Activated T-cell treated with anti-CD3 and anti-CD28 coated beads, Interleukin-2, amount 50 U/mL, for 72 hours (primary cell): ENCODE results near the gene NR1H2. TPM values are rescaled to one million over a fixed set of nuclear protein-coding genes. Genes with fewer than 3 reads are reported as not detected.
A peak's percentile ranks its signal among the peaks of the same experiment; 100 is the strongest.

Experiments used
- ATAC-seq, 2 donors: fragments of 150-1000 bp; cut with Tn5 transposase; replicated peaks in 1 of 2; 2 replicates each; pipeline ENCODE4 v1.10.0; 2021; ENCODE audit warnings: moderate library complexity in 2 of 2, mild to moderate bottlenecking in 1 of 2
- DNase-seq, 2 donors: peaks; one replicate each; pipeline ENCODE4 v3.0.0; 2021 to 2022; ENCODE audit warnings: mixed read lengths in 1 of 2
- H3K27ac Mint-ChIP-seq: one replicate; pipeline ENCODE4 v1.8.0; 2022; ENCODE audit warnings: mild to moderate bottlenecking, moderate library complexity, mixed read lengths
- H3K27me3 Mint-ChIP-seq: one replicate; pipeline ENCODE4 v1.8.0; 2022; ENCODE audit warnings: low read depth, mixed read lengths
- H3K36me3 Mint-ChIP-seq, 2 donors: one replicate each; pipeline ENCODE4 v1.8.0; 2022; ENCODE audit warnings: mixed read lengths in 2 of 2, mild to moderate bottlenecking in 1 of 2; ENCODE audit not compliant: insufficient read depth in 2 of 2
- H3K4me1 Mint-ChIP-seq: one replicate; pipeline ENCODE4 v1.8.0; 2022; ENCODE audit warnings: low read depth, mixed read lengths
- H3K4me3 Mint-ChIP-seq, 2 donors: one replicate each; pipeline ENCODE4 v1.8.0; 2022; ENCODE audit warnings: mild to moderate bottlenecking in 2 of 2, mixed read lengths in 2 of 2, moderate library complexity in 2 of 2
- H3K9me3 Mint-ChIP-seq, 2 donors: one replicate each; pipeline ENCODE4 v1.8.0; 2022; ENCODE audit warnings: mixed read lengths in 2 of 2
- total RNA-seq, 2 donors: library from RNA; stranded (reverse); gene quantifications; one replicate each; pipeline ENCODE4 v1.2.3, GENCODE V29; 2022

NR1H2 gene
- total RNA-seq, 2 donors from 2014 or later = 68.2 to 80.1 TPM

DNA sequence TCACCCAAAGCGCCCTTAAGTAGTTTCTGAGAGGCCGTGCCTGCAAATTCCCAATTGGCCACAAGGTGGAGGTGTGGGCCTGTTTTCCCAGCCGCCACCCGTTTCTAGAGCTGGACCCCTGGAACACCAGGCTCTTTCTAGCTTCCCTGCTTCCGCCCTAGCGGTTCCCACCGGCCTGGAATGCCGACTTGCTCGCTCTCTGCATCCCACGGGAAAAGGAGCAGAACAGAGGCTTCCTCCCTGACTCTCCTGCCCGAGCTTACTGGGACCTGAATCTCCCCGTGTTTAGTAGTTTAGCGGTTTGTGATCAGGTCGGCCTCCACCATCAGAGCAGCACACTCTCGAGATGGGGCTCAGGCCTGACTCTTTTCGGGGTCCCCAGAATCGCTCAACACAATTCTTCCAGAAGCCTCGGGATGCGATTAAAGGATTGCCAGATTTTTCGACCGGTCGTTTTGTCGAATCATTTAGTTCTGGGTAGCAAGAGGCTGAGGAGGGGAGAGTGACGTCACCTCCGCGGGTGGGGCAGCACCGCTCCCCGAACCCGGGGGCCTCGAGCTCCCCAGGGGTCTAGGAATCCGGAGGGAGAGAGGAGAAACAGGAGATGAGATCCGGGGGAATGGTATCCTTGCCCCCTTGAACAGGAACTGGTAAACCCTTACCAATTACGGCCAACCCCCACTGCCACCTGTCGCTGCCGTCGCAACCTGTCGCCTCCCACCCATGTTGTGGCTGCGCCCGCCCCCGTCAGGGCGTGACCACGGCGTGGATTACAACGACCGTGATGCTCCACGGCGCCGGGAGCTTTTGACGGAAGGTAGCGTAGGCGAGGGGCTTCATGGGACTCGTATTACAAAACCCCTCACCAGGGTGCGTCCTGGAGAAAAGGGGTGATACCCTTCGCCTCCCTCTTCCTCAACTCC, 18.8 kb upstream of the NR1H2 start:
- Mint-ChIP-seq H3K36me3 (peaks cover 20 to 24% of the 10 kb centered on the region in 2 donors), H3K9me3 (peaks cover 4 to 6% of the 10 kb centered on the region in 2 donors), H3K27ac (peak overlapping the region; percentile 91), H3K4me1 (peaks cover 53% of the 10 kb centered on the region), H3K27me3 (no peaks in the 10 kb centered on the region), H3K4me3 (peak overlapping the region; percentile 80 to 91)
- ATAC-seq (peak; percentile 72 to 77), DNase-seq (peak; percentile 88 to 90)

DNA sequence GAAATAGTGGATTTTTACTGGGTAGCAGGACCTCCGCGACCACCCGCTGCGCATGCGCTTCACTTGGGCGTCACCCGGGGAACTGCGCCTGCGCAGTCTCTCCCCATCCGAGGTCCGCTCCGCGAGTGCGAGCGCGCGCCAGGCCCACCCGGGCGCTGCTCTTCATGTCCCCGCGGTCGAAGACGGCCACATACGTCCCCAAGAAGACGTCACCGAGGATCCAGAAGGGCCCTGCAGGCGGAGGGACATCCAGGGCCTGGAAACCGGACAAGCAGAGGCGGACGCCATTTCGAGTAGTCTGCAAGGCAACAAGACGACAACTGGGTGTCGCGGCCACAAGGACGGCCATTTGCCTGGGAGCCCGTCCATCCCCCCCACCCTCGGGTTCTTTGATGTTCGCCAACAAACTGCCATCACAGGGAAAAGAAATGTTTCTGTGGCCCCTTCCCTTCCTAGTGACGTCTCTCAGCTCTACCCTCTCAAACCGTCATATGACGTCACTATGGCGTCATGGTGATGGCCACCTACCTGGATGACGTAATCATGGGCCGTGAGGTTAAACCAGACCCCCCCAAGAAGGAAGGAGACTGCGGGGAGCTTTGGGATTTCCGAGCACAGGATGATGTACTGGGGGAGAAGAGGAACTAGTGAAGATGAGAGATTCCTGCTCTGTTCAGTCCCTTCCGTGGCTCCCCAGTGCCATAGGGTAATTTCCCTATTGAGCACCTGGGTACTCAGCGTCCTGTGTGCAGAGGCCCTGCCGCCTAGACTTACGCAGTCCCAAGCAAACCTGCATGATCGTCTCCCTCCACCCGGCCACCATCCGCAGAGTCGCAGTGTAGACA, 17.6 kb upstream of the NR1H2 start:
- ATAC-seq (peak; percentile 11 to 36), DNase-seq (peak; percentile 83 to 84)
- Mint-ChIP-seq H3K27me3 (no peaks in the 10 kb centered on the region), H3K27ac (peak overlapping the region; percentile 86), H3K9me3 (peaks cover 4 to 6% of the 10 kb centered on the region in 2 donors), H3K36me3 (peaks cover 22 to 24% of the 10 kb centered on the region in 2 donors), H3K4me3 (peak overlapping the region; percentile 80 to 91), H3K4me1 (peaks cover 66% of the 10 kb centered on the region)

DNA sequence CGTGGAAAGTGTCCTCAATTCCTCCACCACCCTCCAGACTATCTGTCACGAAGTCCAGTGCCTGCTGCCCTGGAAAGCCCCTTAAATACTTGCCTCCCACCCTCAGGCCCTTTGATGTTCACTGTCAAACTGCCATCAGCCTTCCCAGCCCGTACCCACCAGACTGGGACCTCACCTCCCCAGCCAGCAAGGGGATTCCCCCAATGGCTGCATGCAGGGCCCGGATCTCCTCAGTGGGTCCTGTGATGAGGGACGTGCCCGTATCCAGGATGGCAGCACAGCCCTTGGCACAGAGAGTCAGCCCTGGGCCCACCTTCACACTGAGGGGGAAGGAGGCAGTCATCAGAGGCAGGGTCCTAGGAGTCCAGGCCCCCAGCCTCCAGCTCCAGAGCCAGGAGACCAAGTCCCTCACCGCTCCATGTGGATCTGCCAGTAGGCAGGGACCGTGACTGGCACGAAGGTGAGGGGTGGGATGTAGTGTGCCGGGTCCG, 16.9 kb upstream of the NR1H2 start:
- DNase-seq (no peak), ATAC-seq (no peak)
- Mint-ChIP-seq H3K4me3 (peak overlapping the region; percentile 80 to 91), H3K27me3 (no peaks in the 10 kb centered on the region), H3K4me1 (peaks cover 73% of the 10 kb centered on the region), H3K36me3 (peaks cover 24% of the 10 kb centered on the region in 2 donors), H3K27ac (peak overlapping the region; percentile 86), H3K9me3 (peaks cover 4 to 6% of the 10 kb centered on the region in 2 donors)

DNA sequence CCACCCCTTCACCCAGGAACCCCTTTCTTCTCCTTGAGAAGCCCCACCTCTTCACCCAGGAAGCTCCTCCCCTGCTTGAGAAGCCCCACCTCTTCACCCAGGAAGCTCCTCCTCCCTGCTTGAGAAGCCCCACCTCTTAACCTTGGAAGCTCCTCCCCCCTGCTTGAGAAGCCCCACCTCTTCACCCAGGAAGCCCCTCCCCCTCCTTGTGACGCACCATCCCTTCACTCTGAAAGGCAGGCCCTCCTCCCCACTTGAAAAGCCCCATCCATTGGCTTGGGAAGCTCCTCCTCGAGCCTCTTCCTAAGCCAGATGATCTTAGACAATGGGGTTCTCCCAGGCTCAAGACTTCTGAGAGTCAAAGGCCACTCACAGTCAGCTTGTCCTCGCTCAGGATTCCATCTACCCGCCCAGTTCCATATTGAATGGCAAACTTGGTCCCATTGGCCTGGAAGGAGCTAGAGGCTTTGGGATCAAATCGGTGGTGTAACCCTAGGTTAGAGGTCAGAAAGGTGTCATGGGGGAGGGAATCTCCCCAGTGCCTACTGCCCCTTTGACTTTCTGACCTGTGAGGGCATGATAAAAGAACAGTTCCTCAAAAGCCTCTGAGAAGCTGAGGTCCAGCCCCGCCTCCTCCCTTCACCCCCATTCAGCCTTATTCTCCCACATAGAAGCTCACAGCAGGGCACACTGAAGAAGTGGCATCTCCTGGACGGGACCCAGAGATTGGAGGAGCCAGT, 14.8 kb upstream of the NR1H2 start:
- peaks cover 25 to 26% of the 10 kb centered on the region in 2 donors for H3K36me3 Mint-ChIP-seq
- H3K27me3 Mint-ChIP-seq = no peaks in the 10 kb centered on the region
- DNase-seq (peak in 1 of 2 donors; percentile 53), ATAC-seq (no peak)
- H3K4me3 Mint-ChIP-seq = peak overlapping the region; percentile 80 to 90
- H3K27ac Mint-ChIP-seq = peak overlapping the region; percentile 93
- peaks cover 4 to 6% of the 10 kb centered on the region in 2 donors for H3K9me3 Mint-ChIP-seq
- H3K4me1 Mint-ChIP-seq = peaks cover 91% of the 10 kb centered on the region

DNA sequence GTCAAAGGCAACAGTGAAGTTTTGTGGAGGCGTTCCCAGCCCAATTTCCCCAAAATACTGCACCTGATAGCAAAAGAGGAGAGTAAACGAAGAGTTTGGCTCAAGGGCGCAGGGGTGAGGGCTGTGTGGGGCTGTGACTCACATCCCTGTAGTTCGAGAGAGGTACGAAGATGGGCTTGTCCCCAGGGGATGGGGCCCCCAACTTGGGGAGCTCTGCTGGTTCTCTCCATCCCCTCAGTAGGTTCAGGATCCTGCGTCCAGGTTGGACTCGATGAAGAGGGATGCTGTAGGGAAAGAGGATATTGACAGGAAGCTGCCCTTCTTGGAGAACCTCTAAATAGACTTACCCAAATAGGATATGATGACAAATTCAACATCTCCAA, 14.2 kb upstream of the NR1H2 start:
- Mint-ChIP-seq H3K9me3 (peaks cover 4 to 6% of the 10 kb centered on the region in 2 donors), H3K4me3 (peak overlapping the region; percentile 80 to 90), H3K27me3 (no peaks in the 10 kb centered on the region), H3K27ac (peak overlapping the region; percentile 93), H3K4me1 (peaks cover 88% of the 10 kb centered on the region), H3K36me3 (peaks cover 25 to 26% of the 10 kb centered on the region in 2 donors)
- ATAC-seq = no peak
- peak in 1 of 2 donors; percentile 45 for DNase-seq

DNA sequence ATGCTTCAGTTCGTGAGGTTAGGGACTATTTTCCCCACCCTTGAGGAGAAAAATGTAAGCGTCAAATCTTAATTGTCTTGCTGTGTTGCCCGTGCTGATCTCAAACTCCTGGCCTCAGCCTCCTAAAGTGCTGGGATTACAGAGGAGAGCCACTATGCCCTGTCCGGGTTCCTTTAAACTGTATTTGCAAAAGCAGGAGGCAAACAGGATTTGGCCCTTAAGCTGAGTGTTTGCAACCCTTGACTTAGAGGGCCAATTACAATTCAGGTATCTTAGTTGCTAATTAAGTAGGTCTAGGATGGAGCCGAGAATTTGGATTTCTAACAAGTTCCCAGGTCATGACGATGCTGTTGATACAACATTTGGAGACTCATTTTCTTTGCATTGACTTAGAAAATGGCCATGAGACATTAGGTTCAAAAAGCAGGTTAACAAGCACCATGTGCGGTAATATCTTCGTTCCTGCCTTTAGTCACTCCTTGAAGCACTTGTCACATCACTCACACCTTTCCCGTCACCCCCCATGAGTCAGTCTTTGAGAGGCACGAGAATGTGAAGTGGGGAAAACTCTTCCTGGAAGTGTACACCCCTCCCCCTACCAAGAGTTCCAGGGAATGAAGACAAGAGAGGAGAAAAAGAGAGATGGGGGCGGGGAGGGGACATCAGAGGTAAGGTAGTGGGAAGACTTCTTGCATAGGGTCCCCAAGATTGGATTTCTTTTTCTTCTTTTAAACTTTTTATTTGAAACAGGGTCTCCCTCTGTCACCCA, 13.4 kb upstream of the NR1H2 start:
- Mint-ChIP-seq H3K4me1 (peaks cover 90% of the 10 kb centered on the region), H3K9me3 (peaks cover 4 to 6% of the 10 kb centered on the region in 2 donors), H3K27me3 (no peaks in the 10 kb centered on the region), H3K4me3 (peak overlapping the region; percentile 80 to 90), H3K36me3 (peaks cover 25 to 29% of the 10 kb centered on the region in 2 donors), H3K27ac (peak overlapping the region; percentile 85)
- DNase-seq (peak; percentile 66 to 70), ATAC-seq (peak; percentile 57 to 74)

DNA sequence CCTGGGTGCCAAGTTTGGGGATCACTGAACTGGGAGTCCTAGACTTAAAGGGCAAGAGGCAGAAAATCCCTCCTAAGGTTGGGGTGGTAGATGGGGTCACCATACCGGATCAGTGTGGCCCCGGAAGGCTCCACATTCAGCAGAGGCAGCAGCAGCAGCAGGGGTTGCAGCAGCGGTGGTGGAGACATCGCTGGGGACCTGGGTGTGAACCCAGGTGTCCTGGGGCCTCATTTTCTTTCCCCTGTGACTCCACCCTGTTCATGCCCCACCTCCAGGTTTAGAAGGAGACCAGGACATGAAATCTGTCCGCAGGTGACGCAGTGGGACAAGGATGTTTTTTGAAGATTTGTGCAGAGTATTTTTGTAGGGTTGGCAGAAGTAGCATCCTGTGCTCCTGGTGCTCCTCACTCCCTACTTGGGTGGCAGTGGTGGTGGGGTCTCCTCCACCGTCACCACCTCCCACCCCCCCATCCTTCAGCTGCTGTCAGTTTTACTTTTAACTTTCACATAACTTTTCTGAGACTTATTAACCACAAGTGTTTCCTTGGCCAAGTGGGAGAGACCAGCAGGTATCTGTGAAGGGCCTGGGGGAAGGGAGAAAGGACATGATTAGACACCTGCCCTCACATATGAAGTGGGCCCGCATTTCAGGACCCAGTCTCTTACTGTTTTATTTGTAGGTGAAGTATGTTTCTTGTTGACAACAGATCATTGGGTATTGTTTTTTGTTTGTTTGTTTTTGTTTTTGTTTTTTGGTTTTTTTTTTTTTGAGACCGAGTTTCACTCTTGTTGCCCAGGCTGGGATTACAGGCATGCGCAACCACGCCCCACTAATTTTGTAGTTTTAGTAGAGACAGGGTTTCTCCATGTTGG, 10.6 kb upstream of the NR1H2 start, which contains the start of gene NAPSA:
Gene NAPSA, minus strand, starts transcription at position 206 of the 873 bp plus-strand sequence. Its CDS starts 18 bp downstream, at position 188.
- peaks cover 1 to 2% of the 10 kb centered on the region in 2 donors for H3K9me3 Mint-ChIP-seq
- ATAC-seq (no peak), DNase-seq (no peak)

DNA sequence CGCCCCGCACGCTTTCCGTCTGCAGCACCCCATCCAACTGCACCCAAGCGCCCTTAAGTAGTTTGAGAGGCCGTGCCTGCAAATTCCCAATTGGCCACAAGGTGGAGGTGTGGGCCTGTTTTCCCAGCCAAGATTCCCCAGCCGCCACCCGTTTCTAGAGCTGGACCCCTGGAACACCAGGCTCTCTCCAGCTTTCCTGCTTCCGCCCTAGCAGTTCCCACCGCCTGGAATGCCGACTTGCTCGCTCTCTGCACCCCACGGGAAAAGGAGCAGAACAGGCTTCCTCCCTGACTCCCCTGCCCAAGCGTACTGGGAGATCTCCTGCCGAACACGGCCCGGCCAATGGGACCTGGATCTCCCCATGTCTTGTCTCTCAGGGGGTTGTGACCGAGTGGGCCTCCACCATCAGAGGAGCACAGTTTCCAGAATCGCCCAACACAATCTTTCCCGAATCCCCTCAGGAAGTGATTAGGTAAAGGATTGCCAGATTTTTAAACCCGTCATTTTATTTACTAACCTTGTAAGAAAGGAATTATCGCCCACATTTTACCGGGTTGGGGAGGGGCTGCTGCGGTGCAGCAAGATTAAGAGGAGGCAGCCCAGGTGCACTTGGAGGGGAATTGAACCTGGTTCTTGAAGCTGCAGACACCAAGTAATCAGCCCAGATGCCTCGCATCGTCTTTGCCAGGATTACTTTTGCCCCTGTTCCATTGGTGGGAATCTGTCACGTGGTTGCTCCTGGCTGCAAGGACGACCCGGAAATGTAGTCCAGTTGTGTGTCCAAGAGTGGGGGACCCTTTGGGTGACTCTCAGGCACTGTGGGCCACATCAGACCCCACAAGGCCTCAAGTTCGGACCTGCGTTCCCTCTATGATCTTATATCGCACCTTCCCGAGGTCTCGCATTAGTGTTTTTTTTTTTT, 7.3 kb upstream of the NR1H2 start:
- peaks cover 2 to 5% of the 10 kb centered on the region in 2 donors for H3K36me3 Mint-ChIP-seq
- peak; percentile 80 to 86 for DNase-seq
- no peaks in the 10 kb centered on the region for H3K27me3 Mint-ChIP-seq
- peak overlapping the region; percentile 88 for H3K27ac Mint-ChIP-seq
- no peaks in the 10 kb centered on the region for H3K9me3 Mint-ChIP-seq
- peak; percentile 65 to 66 for ATAC-seq
- H3K4me1 Mint-ChIP-seq = peaks cover 48% of the 10 kb centered on the region
- peak overlapping the region; percentile 96 to 97 for H3K4me3 Mint-ChIP-seq

More for the DNA sequence above, 10.6 kb upstream of the NR1H2 start, which contains the start of gene NAPSA:
- Mint-ChIP-seq H3K4me1 (peaks cover 81% of the 10 kb centered on the region), H3K27me3 (no peaks in the 10 kb centered on the region), H3K27ac (peak within 1 kb of the TSS; percentile 94), H3K4me3 (peak within 1 kb of the TSS; percentile 79 to 80), H3K36me3 (peaks cover 11 to 13% of the 10 kb centered on the region in 2 donors)

DNA sequence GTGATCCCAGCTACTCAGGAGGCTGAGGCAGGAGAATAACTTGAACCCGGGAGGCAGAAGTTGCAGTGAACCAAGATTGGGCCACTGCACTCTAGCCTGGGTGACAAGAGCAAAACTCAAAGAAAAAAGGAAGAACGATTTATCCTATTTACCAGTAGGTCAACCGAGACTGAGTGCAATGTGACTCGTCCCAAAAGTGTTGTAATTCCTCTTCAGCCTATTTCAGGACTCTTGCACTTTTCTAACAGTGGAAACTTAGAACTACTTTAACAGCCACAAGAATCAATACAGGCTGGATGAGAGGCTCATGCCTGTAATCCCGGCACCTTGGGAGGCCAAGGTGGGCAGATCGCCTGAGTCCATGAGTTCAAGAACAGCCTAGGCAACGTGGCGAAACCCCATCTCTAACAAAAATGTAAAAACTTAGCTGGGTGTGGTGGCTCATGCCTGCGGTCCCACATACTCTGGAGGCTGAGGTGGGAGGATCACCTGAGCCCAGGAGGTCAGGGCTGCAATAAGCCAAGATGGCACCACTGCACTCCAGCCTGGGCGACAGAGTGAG, 4.3 kb upstream of the NR1H2 start:
- Mint-ChIP-seq H3K36me3 (peaks cover 3 to 6% of the 10 kb centered on the region in 2 donors), H3K4me1 (peaks cover 46% of the 10 kb centered on the region), H3K27me3 (no peaks in the 10 kb centered on the region), H3K27ac (no peak overlapping the region), H3K4me3 (no peak overlapping the region), H3K9me3 (no peaks in the 10 kb centered on the region)
- DNase-seq (no peak), ATAC-seq (no peak)

DNA sequence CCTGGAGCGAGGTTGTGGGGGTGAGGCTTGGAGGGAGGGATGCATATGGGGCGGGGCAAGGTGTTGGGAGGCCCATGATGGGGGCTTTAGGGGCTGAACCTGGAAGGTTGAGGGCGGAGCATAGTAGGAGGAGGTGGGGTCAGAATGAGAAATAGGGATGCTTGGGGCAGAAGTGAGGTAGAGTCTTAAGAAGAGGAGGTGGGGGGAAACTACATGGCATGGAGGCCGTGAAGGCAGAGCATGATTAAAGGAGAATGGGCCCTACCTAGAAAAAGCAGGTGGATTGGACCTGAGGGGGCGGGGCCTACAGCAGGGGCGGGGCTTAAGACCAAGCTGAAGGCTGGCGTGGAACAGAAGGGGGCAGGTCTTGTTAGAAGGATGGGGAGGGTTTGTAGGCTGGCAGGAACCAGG, 799 bp downstream of the NR1H2 start:
- ATAC-seq (peak; percentile 1 to 26), DNase-seq (peak; percentile 54)
- peak overlapping the region; percentile 98 to 100 for H3K4me3 Mint-ChIP-seq
- H3K36me3 Mint-ChIP-seq = peaks cover 9 to 11% of the 10 kb centered on the region in 2 donors
- no peaks in the 10 kb centered on the region for H3K9me3 Mint-ChIP-seq
- H3K4me1 Mint-ChIP-seq = peaks cover 33% of the 10 kb centered on the region
- H3K27me3 Mint-ChIP-seq = no peaks in the 10 kb centered on the region
- peak overlapping the region; percentile 81 for H3K27ac Mint-ChIP-seq
